Pons (tissue), 1 donor: ENCODE measurements around the gene GGN.
"Not testable (repeated sequence)": the region's sequence is repeated elsewhere in the genome, so short reads cannot be mapped to it uniquely, and the experiment has no call there.

ENCODE experiments used
- DNase-seq: peaks from one replicate; pipeline ENCODE4 v3.0.0-alpha.2; 2016; ENCODE audit warnings: low spot score

GGN gene

GRCh38 chr19:38411898-38412297, 24.1 kb upstream of the GGN start:
- not testable (repeated sequence) for DNase-seq

- no peak for DNase-seq
Observed at GRCh38 chr19:38411041-38411712, 23.3 kb upstream of the GGN start.

GRCh38 chr19:38410407-38410806, 22.6 kb upstream of the GGN start:
- not testable (repeated sequence) for DNase-seq

GRCh38 chr19:38409631-38410133, 21.8 kb upstream of the GGN start:
- DNase-seq, result no peak

GRCh38 chr19:38405276-38405675, 17.4 kb upstream of the GGN start:
- no peak for DNase-seq

- DNase-seq, result no peak
Observed at GRCh38 chr19:38404858-38405257, 17.0 kb upstream of the GGN start.

- DNase-seq, result peak; percentile 96
Observed at GRCh38 chr19:38402967-38403674, 15.3 kb upstream of the GGN start, which contains the start of gene FAM98C. TSS of gene FAM98C (plus strand) at chr19:38403093. CDS start at chr19:38403154, 61 bp downstream.

- DNase-seq, result no peak
Observed at GRCh38 chr19:38402623-38402966, 14.8 kb upstream of the GGN start.

- no peak for DNase-seq
Observed at GRCh38 chr19:38401148-38401547, 13.3 kb upstream of the GGN start.

- no peak for DNase-seq
Observed at GRCh38 chr19:38400361-38400760, 12.5 kb upstream of the GGN start.

GRCh38 chr19:38399537-38399936, 11.7 kb upstream of the GGN start:
- no peak for DNase-seq

GRCh38 chr19:38399081-38399480, 11.2 kb upstream of the GGN start:
- no peak for DNase-seq

GRCh38 chr19:38395381-38396114, 7.7 kb upstream of the GGN start:
- no peak for DNase-seq

GRCh38 chr19:38394488-38394887, 6.7 kb upstream of the GGN start:
- DNase-seq, result no peak

- no peak for DNase-seq
Observed at GRCh38 chr19:38392707-38393308, 5.0 kb upstream of the GGN start.

GRCh38 chr19:38391911-38392464, 4.2 kb upstream of the GGN start:
- DNase-seq, result no peak

- no peak for DNase-seq
Observed at GRCh38 chr19:38389957-38390924, 2.4 kb upstream of the GGN start.

- no peak for DNase-seq
Observed at GRCh38 chr19:38389101-38389925, 1.5 kb upstream of the GGN start.

GRCh38 chr19:38388349-38389100, 691 bp upstream of the GGN start, which contains the start of gene SPRED3:
TSS of gene SPRED3 (plus strand) at chr19:38388697. CDS start at chr19:38390303, 1,606 bp downstream.
- DNase-seq, result no peak
